HL-60/S4 (cell line): ENCODE measurements around the gene IRF2BPL.

Source experiments
- in situ Hi-C: fragments of 300-500 bp; cut with MboI; formaldehyde crosslinking; loops from 2 replicates; pipeline ENCODE4 v1.14.3; 2022; ENCODE audit warnings: low sequenced_read_pairs

IRF2BPL gene

DNA sequence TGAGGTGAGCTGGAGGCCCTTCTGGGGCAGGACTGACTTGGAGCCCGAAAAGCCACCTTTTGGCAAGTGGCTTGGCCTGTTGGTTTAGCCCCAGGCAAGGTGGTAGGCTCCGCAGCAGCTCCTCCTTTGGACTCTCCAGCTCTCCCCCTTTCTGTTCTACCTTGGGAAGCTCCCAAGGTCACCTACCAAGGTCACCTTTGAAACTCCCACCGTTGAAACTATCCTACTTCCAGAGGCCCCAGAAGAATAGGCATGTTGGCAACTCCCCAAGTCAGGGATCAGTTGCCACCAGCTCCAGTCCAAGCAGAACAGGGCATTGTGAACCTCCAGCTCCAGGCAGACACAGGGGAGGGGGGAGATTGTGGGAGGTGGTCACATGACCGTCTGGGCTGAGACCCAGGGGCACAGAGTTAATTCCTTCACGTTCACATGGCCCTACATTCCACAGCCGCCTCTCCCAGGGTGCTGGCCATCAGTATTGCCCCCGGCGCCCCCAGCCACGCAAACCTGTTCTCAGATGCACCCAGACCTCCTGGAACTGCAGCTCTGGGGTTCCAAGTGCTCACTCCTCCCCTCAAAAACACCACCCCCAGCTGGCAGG lies 14.4 kb downstream of the IRF2BPL start:
- in situ Hi-C loops = no loop called here

- in situ Hi-C loops = no loop called here
Observed at GRCh38 chr14:77012193-77012765, 16.2 kb downstream of the IRF2BPL start.

- in situ Hi-C loops = no loop called here
Observed at GRCh38 chr14:77011245-77011644, 17.3 kb downstream of the IRF2BPL start.

DNA sequence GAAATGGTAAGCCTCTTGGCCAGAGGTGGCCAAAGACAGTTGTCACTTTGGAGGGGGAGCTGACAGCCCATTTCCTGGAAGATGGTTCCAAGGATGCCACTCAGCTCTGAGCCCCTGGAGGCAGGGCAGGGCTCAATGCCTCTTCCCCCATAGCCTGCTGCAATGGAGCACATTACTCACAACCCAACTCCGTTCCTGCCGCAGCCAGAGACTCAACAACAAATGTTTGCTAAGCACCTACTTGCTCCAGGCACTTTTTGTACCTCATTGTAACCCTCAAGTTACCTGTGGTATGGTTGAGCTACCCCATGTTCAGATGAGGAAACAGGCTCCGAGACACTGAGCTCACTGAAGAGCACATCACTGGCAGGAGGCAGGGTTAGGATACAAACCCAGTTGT lies 19.5 kb downstream of the IRF2BPL start:
- in situ Hi-C loops = no loop called here

DNA sequence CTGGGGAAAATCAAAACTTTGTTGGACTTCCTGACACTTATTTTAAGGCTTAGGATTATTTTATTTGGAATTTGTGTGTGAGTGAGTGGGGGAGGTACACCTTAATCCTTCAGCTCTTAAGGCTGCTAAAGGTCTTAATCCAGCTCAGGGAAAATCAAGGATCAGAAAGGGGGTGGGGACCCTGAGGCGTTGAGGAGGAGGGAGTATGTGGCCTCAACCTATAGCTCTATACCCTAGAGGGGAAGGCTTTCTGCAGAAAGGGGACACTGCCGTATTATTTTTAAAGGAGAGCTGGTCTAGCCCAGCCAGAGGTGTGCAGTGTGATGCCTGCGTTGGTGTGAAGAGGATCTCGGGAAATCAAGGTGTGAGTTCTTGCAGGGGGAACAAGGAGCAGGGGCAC lies 20.0 kb downstream of the IRF2BPL start:
- in situ Hi-C loops = no loop called here

DNA sequence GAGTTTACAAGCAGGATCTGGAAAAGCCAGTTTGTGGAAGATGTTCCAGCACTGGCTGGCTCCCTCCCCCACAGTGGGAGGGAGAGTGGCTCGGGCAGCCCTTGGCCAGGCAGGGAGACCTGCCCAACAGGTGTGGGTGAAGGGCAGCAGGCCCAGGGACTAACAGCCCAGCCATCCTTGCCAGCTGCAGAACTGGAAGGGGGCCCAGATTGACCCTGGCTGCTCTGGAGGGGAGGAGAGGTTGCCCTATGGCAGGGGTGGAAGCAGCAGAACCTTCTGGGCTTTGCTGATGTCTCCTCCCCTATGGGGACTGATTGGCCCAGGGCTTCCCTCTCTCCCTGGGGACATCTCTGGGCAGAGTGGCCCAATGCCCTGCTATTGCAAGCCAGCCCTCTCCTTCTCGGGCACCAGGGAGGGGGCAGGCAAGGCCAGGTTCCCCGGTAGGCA lies 20.5 kb downstream of the IRF2BPL start:
- in situ Hi-C loops = no loop called here

GRCh38 chr14:77007183-77007974 lies 21.1 kb downstream of the IRF2BPL start:
- in situ Hi-C loops = no loop called here

- in situ Hi-C loops = no loop called here
Observed at GRCh38 chr14:77006132-77006531, 22.4 kb downstream of the IRF2BPL start.

GRCh38 chr14:77005559-77005958 lies 22.9 kb downstream of the IRF2BPL start:
- in situ Hi-C loops = no loop called here

- in situ Hi-C loops = no loop called here
Observed at GRCh38 chr14:77004711-77005460, 23.6 kb downstream of the IRF2BPL start.

DNA sequence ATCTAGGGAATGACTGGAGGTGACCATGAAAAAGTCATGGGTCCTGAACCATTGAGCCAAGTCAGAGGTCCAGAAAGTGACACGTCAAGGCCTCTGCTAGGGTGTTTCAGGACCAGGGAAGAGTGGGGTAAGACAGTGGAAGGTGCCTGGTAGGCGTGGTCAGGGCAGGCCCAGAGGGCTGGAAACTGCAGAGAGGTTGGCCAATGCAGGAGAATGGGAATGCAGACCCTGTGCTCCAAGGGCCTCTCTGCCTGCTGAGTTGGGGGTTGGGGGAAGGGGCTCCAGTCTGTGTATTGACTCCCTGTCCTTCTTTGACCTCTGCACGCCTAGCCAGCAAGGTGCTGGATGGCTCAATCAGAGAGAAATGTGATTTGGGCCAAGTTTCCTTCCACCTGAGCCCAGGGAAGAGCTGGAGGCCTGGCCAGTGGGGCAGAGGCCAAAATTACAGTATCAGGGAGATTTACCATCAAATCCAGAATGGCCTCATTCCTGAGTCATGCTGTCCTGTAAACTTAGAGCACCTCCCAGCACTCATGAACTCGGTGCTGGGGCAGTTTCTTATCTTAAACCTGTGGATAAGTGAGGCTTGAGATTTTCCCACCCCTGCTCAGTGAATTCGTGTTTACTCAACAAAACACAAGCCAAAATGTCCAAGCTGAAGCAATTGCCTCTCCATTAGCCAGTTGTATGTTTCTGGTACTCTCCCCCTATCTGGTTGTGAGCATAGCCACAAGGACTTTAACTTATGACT lies 24.4 kb downstream of the IRF2BPL start:
- in situ Hi-C loops = no loop called here

DNA sequence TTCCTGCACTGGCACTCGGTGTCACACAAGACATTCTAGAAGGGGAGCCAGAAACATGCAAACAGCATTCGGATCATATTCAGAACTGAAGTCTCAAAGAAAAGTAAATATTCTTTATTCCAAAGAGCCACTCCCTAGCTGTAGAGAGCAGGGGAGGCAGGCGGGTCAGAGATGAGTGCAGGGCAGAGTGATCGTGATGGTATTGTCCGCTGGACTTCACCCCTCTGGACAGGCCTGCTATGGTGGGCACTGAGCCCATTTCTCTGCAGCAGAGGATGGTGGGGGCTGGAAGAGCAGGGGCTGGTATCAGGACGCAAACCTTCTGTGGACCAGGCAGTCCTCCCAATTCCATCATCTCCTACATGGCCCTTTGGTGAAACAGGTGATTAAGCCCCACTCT lies 25.6 kb downstream of the IRF2BPL start:
- in situ Hi-C loops = no loop called here

DNA sequence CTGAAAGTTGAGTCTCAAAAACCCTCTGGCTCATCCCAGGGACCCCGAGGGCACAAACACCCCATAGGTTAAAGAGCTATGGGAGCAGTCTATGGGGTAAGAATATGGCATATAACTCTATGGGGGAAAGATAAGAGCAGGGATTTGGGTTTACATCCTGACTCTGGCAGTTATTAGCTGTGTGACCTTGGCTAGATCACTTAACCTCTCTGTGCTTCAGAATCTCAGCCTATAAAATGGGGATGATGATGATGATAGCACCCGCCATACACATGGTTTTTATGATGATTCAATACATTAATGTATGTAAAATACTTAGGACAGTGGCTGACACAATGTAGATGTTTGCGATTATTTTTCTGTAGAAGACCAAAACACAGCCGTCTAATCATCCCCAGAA lies 26.2 kb downstream of the IRF2BPL start:
- in situ Hi-C loops = no loop called here

GRCh38 chr14:77000340-77001270 lies 27.9 kb downstream of the IRF2BPL start:
- in situ Hi-C loops = no loop called here

GRCh38 chr14:76998910-76999309 lies 29.6 kb downstream of the IRF2BPL start:
- in situ Hi-C loops = no loop called here

- in situ Hi-C loops = no loop called here
Observed at GRCh38 chr14:76997257-76997970, 31.1 kb downstream of the IRF2BPL start.

DNA sequence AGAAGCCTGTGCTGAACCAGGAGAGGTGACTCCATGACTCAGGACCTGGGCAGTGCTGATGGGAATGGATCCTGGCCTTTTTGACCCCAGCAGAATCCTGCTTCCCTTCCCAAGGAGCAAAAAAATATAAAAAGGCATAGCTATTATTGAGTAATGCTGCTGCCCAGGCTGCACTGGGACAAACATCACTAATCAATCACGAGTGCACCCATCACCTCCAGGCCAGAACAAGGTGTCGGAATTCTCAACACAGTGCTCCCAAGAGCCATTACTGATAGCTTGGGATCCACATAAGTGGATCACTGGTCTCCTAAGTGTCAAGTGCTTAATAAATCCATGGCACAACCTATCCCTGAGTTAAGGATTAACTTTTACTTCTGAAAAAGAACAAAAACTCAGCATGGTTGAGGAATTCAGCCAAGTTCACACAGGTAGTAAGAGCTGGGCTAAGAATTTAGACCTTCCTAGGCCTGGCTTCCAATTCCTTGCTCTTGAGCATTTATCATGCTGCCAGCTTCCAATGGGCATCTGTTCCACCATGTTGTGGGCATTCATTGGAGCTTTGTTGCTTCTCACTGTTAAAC lies 31.9 kb downstream of the IRF2BPL start:
- in situ Hi-C loops = no loop called here

DNA sequence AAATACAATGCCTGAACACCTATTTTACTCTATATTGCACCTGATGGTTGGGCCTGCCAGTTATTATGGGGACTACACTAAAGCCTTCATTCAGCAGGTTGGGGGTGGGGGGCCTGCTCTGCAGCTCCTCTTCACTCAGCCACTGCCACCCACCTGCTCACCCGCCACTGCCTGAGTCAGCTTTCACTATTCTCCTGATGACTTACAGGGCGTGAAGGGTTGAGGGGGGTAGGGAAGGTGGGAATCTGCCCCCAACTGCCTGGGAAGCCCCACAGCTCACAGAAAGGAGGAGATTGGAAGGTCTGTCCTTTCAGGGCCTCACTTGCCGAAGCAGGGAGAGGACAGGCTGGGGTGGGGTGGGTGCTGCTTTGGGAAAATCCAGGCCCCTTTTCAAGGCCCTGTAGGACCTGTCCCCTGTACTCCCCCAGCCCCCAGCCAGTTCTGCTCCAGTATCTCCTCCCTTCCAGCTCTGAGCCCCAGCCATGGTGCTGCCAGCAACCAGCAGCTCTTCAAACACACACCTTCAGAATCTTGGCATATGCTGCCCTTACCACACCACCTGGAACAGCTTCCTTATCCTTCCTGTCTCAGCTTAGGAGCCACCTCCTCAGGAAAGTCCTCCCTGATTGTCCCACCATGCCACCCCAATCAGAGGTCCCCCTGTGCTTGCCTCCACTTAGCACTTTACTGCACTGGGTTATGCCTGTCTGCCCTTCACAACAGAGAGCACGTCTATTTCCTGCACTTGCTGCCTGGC lies 33.1 kb downstream of the IRF2BPL start:
- in situ Hi-C loops = no loop called here
